Panc1 (cell line): ENCODE data around the gene TERB1.

Source experiments
- CTCF ChIP-seq: fragments of 450-650 bp; IDR thresholded peaks from 2 replicates; pipeline ENCODE4 v1.5.1; 2017; ENCODE audit warnings: mild to moderate bottlenecking
- POLR2AphosphoS5 ChIP-seq: IDR thresholded peaks from 2 replicates; pipeline ENCODE4 v1.6.1; 2012; ENCODE audit warnings: mild to moderate bottlenecking, low read depth, low read length, moderate library complexity
- REST ChIP-seq, 2 experiments: IDR thresholded peaks; 2 replicates each; pipeline ENCODE4 v1.6.1; 2011 to 2012; ENCODE audit warnings: low read depth in 2 of 2, control low read depth in 1 of 2, low read length in 1 of 2, mild to moderate bottlenecking in 1 of 2, moderate library complexity in 1 of 2; ENCODE audit not compliant: insufficient read depth in 1 of 2

- TF ChIP-seq CTCF (no peak), REST (IDR thresholded peaks at IDR 0.05; ENCODE audit: insufficient read depth in 1 of 2, low read depth in 2 of 2, low read length in 1 of 2) (no peak), POLR2AphosphoS5 (no peak)
Observed at GRCh38 chr16:66845080-66845410, 43.7 kb upstream of the TERB1 start.
